HG03025 (cell line): Measurements from ENCODE around the gene SEMG2.

Source experiments
- ATAC-seq: cut with Tn5 transposase; IDR thresholded peaks from one replicate; pipeline ENCODE4 v1.9.1; 2021; ENCODE audit warnings: mild to moderate bottlenecking, moderate library complexity; ENCODE audit not compliant: unreplicated experiment, low FRiP score

SEMG2 gene

GRCh38 chr20:45221076-45221475, at the start of gene SEMG2:
Gene SEMG2 (plus strand): TSS chr20:45221373. CDS start chr20:45221390, 17 bp downstream.
- no peak for ATAC-seq

GRCh38 chr20:45173522-45173921, 47.7 kb upstream of the SEMG2 start:
- ATAC-seq, result no peak

- ATAC-seq, result no peak
Measured at GRCh38 chr20:45174434-45175364, 46.5 kb upstream of the SEMG2 start, which contains the start of gene PI3. Gene PI3 (plus strand): TSS chr20:45174902. CDS start chr20:45174923, 21 bp downstream.

- ATAC-seq, result no peak
Measured at GRCh38 chr20:45176526-45177267, 44.5 kb upstream of the SEMG2 start.

GRCh38 chr20:45179166-45179565, 42.0 kb upstream of the SEMG2 start:
- no peak for ATAC-seq

GRCh38 chr20:45181639-45182038, 39.5 kb upstream of the SEMG2 start:
- ATAC-seq, result no peak

GRCh38 chr20:45183084-45183483, 38.1 kb upstream of the SEMG2 start:
- ATAC-seq, result no peak

GRCh38 chr20:45187693-45188092, 33.5 kb upstream of the SEMG2 start:
- ATAC-seq, result no peak

- no peak for ATAC-seq
Measured at GRCh38 chr20:45189067-45189609, 32.0 kb upstream of the SEMG2 start.

- no peak for ATAC-seq
Measured at GRCh38 chr20:45189861-45190260, 31.3 kb upstream of the SEMG2 start.

- no peak for ATAC-seq
Measured at GRCh38 chr20:45191926-45192325, 29.2 kb upstream of the SEMG2 start.

GRCh38 chr20:45193331-45193730, 27.8 kb upstream of the SEMG2 start:
- ATAC-seq, result no peak

GRCh38 chr20:45206725-45207124, 14.4 kb upstream of the SEMG2 start, which contains the start of gene SEMG1:
Gene SEMG1 (plus strand): TSS chr20:45207033. CDS start chr20:45207054, 21 bp downstream.
- no peak for ATAC-seq

- ATAC-seq, result no peak
Measured at GRCh38 chr20:45209924-45210323, 11.2 kb upstream of the SEMG2 start.

GRCh38 chr20:45211569-45212474, 9.4 kb upstream of the SEMG2 start:
- ATAC-seq, result no peak

GRCh38 chr20:45212836-45213235, 8.3 kb upstream of the SEMG2 start:
- no peak for ATAC-seq

GRCh38 chr20:45218124-45218523, 3.0 kb upstream of the SEMG2 start:
- ATAC-seq, result no peak

- ATAC-seq, result no peak
Measured at GRCh38 chr20:45218636-45219035, 2.5 kb upstream of the SEMG2 start.

- no peak for ATAC-seq
Measured at GRCh38 chr20:45223136-45223535, 2.0 kb downstream of the SEMG2 start.

- ATAC-seq, result no peak
Measured at GRCh38 chr20:45226287-45226686, 5.1 kb downstream of the SEMG2 start.
